Sigmoid colon (tissue), 7 donors: Measurements from ENCODE around the gene RBM47. TPM values are rescaled to one million over a fixed set of nuclear protein-coding genes. Genes with fewer than 3 reads are reported as not detected.
"Not testable (repeated sequence)": the region's sequence is repeated elsewhere in the genome, so short reads cannot be mapped to it uniquely, and the experiment has no call there.

ENCODE experiments used
- DNase-seq: peaks from one replicate; pipeline ENCODE4 v3.0.0-alpha.2; 2019
- H3K27ac ChIP-seq, 4 donors: fragments of 200-600 bp; sonication (generic); one replicate each; pipeline ENCODE4 v1.5.1; 2016 to 2019; ENCODE audit warnings: mild to moderate bottlenecking in 1 of 4
- H3K27me3 ChIP-seq, 3 donors: fragments of 200-600 bp; sonication (generic); one replicate each; pipeline ENCODE4 v1.5.1; 2019; ENCODE audit warnings: mild to moderate bottlenecking in 1 of 3
- H3K36me3 ChIP-seq, 4 donors: fragments of 200-600 bp; sonication (generic); one replicate each; pipeline ENCODE4 v1.5.1; 2016 to 2019
- H3K4me1 ChIP-seq, 4 donors: fragments of 200-600 bp; sonication (generic); one replicate each; pipeline ENCODE4 v1.5.1; 2017 to 2019
- H3K4me3 ChIP-seq, 4 donors: fragments of 200-600 bp; sonication (generic); one replicate each; pipeline ENCODE4 v1.5.1; 2017 to 2019; ENCODE audit warnings: mild to moderate bottlenecking in 2 of 4, moderate library complexity in 1 of 4
- H3K9me3 ChIP-seq, 4 donors: fragments of 200-600 bp in 3 of 4; sonication (generic) in 3 of 4; one replicate each; pipeline versions ENCODE4 v1.5.1 to v1.6.1; 2013 to 2019
- EP300 ChIP-seq, 4 donors: sonication (generic); formaldehyde crosslinking; IDR thresholded peaks; one replicate each; pipeline ENCODE4 v1.6.1; 2017; ENCODE audit warnings: antibody characterized with exemption in 4 of 4
- POLR2A ChIP-seq, 2 donors: fragments of 450-650 bp; IDR thresholded peaks; one replicate each; pipeline ENCODE4 v1.6.1; 2016; ENCODE audit warnings: antibody characterized with exemption in 2 of 2, mild to moderate bottlenecking in 2 of 2, moderate library complexity in 2 of 2
- POLR2AphosphoS5 ChIP-seq, 4 donors: sonication (generic); formaldehyde crosslinking; IDR thresholded peaks; one replicate each; pipeline ENCODE4 v1.6.1; 2017; ENCODE audit warnings: antibody characterized with exemption in 4 of 4
- WGBS, 2 donors: extraction: QIAGEN DNeasy Blood & Tissue Kit; methylation state at CpG; one replicate each; pipeline ENCODE4 v1.1.7; 2013; 5-methylcytosine and 5-hydroxymethylcytosine counted together
- intact Hi-C: fragments of 100-400 bp; cut with DNase I; formaldehyde crosslinking; loops from one replicate; pipeline ENCODE4 v1.15.1; 2023
- polyA plus RNA-seq, 3 donors: library from polyadenylated mRNA; stranded (reverse); fragments of 200-250 nt; gene quantifications; one replicate each; pipeline ENCODE4 v1.2.3, GENCODE V29; 2013
- total RNA-seq, 4 donors: library from RNA; depleted of rRNA; stranded (reverse); fragments of >200 nt; gene quantifications; one replicate each; pipeline ENCODE4 v1.1.0, GENCODE V29; 2016
- TF ChIP-seq, protein P1 (sequence below), 4 experiments: fragments of 450-650 bp in 3 of 4; fragments of 200-600 bp in 1 of 4; IDR thresholded peaks; one replicate each; pipeline ENCODE4 v1.5.1; 2016 to 2019; ENCODE audit warnings: antibody characterized with exemption in 4 of 4, mild to moderate bottlenecking in 3 of 4, moderate library complexity in 2 of 4
- donor health status: healthy with polysubstance abuse.
- donor health status: Bipolar disorder and iron deficiency.
- donor health status: healthy.

Gene RBM47
- total and polyA plus RNA-seq, 7 donors: 7.2 to 148 (median 21.2) TPM

DNA sequence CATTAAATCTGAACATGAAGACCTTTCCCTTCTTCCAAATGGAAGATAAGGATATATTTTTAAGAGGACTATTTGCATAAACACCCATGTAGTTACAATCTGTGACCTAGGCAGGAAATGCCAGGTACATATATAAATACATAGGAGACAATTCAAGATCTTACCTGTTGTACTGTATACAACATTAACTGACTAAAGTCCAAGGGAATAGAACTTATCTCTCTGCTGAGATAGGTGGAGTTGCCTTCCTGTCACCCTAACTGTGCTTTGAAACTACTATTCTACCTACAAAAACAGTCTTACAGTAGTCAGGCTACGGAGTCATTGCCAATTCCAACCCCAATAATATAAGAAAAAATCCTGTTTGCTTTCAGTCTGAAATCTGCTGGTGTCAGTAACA, 188.2 kb downstream of the RBM47 start:
- H3K4me1 ChIP-seq: no peaks in the 10 kb centered on the region
- no peaks in the 10 kb centered on the region for H3K9me3 ChIP-seq
- intact Hi-C loops: no loop called here
- H3K27ac ChIP-seq: no peak overlapping the region
- H3K4me3 ChIP-seq: no peak overlapping the region
- no peak for DNase-seq
- H3K36me3 ChIP-seq: no peaks in the 10 kb centered on the region
- H3K27me3 ChIP-seq: no peaks in the 10 kb centered on the region
- TF ChIP-seq, protein P1, sequence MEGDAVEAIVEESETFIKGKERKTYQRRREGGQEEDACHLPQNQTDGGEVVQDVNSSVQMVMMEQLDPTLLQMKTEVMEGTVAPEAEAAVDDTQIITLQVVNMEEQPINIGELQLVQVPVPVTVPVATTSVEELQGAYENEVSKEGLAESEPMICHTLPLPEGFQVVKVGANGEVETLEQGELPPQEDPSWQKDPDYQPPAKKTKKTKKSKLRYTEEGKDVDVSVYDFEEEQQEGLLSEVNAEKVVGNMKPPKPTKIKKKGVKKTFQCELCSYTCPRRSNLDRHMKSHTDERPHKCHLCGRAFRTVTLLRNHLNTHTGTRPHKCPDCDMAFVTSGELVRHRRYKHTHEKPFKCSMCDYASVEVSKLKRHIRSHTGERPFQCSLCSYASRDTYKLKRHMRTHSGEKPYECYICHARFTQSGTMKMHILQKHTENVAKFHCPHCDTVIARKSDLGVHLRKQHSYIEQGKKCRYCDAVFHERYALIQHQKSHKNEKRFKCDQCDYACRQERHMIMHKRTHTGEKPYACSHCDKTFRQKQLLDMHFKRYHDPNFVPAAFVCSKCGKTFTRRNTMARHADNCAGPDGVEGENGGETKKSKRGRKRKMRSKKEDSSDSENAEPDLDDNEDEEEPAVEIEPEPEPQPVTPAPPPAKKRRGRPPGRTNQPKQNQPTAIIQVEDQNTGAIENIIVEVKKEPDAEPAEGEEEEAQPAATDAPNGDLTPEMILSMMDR (IDR thresholded peaks at IDR 0.05): no peak
- TF ChIP-seq EP300 (IDR thresholded peaks at IDR 0.05): no peak
- WGBS, 2 donors: 24 to 84% methylated on average over 1 of the region's 1 CpG

DNA sequence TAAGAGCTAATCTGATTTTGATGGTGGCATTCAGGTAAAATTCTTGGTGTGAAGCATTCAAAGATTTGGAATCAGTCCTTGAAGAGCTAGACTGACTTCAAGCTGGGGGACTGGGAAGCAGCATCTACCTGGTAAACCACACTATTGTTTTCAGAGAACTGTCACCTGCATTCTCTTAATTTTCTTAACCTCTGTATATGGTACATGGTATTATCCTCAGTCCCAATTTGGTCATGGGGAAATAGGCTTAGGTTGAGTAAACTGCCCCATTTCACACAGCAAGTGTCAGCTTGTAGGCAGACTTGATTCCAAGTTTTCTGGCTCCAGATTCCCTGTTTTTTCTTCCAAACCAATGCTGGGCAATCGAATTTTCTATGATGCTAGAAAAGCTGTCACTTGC, 190.1 kb downstream of the RBM47 start:
- WGBS, 2 donors: 42 to 79% methylated on average over 1 of the region's 1 CpG
- Histone ChIP-seq H3K36me3 (no peaks in the 10 kb centered on the region), H3K27ac (no peak overlapping the region), H3K4me1 (no peaks in the 10 kb centered on the region), H3K9me3 (no peaks in the 10 kb centered on the region), H3K4me3 (no peak overlapping the region), H3K27me3 (no peaks in the 10 kb centered on the region)
- no peak for DNase-seq
- TF ChIP-seq EP300 (IDR thresholded peaks at IDR 0.05) (no peak), POLR2A (IDR thresholded peaks at IDR 0.05) (no peak), POLR2AphosphoS5 (IDR thresholded peaks at IDR 0.05) (no peak)
- TF ChIP-seq, protein P1 (IDR thresholded peaks at IDR 0.05): no peak
- intact Hi-C loops: no loop called here

DNA sequence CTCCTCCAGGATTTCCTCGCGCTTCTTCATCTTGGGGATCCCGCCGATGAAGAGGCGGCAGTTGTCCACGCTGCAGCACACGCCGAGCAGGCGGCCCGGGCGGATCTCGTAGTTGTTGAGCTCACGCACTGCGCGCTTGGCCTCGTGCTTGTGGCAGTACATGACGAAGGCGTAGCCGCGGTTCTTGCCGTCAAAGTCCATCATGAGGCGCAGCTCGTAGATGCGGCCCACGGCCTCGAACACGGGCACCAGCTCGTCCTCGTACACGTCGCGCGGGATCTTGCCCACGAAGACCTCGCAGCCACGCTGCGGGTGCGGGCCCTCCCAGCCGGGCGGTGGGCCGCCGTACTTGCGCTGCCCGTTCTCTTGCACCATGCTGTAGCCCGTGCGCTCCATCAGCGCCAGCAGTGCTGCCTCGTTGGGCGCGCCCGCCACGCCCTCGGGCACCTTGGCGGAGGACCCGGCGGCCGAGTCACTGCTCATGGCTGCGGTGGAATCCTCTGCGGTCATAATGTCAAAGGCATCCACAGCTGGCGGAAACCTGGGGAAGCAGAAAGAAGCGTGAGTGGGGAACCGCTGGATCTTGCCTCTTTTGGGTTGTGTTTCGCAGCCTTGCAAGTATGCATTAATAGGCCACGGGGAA, 191.2 kb downstream of the RBM47 start:
- WGBS, 2 donors: 95 to 96% methylated on average over 64 of the region's 64 CpGs
- intact Hi-C loops: no loop called here
- H3K4me1 ChIP-seq: no peaks in the 10 kb centered on the region
- no peaks in the 10 kb centered on the region for H3K9me3 ChIP-seq
- no peak for DNase-seq
- H3K4me3 ChIP-seq: no peak overlapping the region
- TF ChIP-seq POLR2AphosphoS5 (IDR thresholded peaks at IDR 0.05) (no peak), EP300 (IDR thresholded peaks at IDR 0.05) (no peak), POLR2A (IDR thresholded peaks at IDR 0.05) (no peak)
- no peaks in the 10 kb centered on the region for H3K36me3 ChIP-seq
- no peaks in the 10 kb centered on the region for H3K27me3 ChIP-seq
- no peak overlapping the region for H3K27ac ChIP-seq

DNA sequence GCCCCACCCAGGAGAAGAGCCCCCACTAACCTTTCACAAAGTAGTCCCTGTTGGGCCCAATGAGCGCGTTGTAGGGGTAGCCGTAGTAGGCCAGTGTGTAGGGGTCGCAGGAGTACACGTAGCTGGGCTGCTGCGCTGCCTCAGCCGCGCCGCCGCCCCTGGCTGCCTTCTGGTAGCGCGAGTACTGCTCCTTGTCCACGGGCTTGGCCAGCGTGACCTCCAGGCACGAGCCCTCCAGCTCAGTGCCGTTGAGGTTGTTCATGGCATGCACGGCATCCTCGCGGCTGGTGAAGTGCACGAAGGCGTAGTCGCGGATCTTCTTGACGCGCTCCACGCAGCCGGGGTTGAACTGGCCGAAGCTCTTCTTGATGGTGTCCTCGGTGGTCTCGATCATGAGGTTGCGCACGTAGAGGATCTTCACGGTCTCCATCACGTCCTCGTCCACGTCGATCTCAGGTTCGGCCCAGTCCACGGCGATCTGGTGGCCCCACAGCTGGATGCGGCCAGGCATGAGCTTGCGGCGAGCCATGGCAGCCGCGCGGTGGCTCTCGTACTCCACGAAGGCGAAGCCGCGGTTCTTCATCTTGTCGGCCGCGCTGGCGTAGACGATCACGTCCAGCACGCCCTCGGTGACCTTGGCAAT, 191.8 kb downstream of the RBM47 start:
- intact Hi-C loops: no loop called here
- Histone ChIP-seq H3K9me3 (no peaks in the 10 kb centered on the region), H3K36me3 (no peaks in the 10 kb centered on the region), H3K27ac (no peak overlapping the region), H3K27me3 (no peaks in the 10 kb centered on the region), H3K4me1 (no peaks in the 10 kb centered on the region), H3K4me3 (no peak overlapping the region)
- TF ChIP-seq POLR2AphosphoS5 (IDR thresholded peaks at IDR 0.05): no peak
- TF ChIP-seq EP300 (IDR thresholded peaks at IDR 0.05): no peak
- TF ChIP-seq POLR2A (IDR thresholded peaks at IDR 0.05): no peak
- TF ChIP-seq, protein P1 (IDR thresholded peaks at IDR 0.05): no peak
- WGBS, 2 donors: 98% methylated on average over 59 of the region's 59 CpGs
- DNase-seq: no peak

DNA sequence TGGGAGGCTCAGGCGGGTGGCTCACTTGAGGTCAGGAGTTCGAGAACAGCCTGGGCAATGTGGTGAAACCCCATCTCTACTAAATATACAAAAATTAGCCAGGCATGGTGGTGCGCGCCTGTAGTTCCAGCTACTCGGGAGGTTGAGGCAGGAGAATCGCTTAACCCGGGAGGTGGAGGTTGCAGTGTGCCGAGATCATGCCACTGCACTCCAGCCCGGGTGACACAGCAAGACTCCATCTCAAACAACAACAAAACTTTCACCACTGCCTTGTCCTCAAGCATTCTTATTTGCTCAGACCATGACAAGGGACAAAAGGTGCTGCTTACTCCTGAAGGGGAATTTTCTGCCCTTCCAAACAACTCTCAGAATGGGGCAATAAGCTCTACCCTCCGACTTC, 194.4 kb downstream of the RBM47 start:
- H3K27ac ChIP-seq, intact Hi-C loops, H3K36me3 ChIP-seq: not testable (repeated sequence)

More for the DNA sequence above, 194.4 kb downstream of the RBM47 start:
- not testable (repeated sequence) for DNase-seq, H3K4me3 ChIP-seq, H3K27me3 ChIP-seq, H3K4me1 ChIP-seq, H3K9me3 ChIP-seq
- 91 to 95% methylated on average over 10 of the region's 10 CpGs for WGBS, 2 donors
